GM21529 (cell line): ENCODE measurements around the gene ST6GALNAC1.

Experiments used
- ATAC-seq: cut with Tn5 transposase; IDR thresholded peaks from one replicate; pipeline ENCODE4 v1.9.1; 2021; ENCODE audit not compliant: unreplicated experiment

The ST6GALNAC1 gene

GRCh38 chr17:76584427-76585032 is 59.0 kb downstream of the ST6GALNAC1 start:
- no peak for ATAC-seq

DNA sequence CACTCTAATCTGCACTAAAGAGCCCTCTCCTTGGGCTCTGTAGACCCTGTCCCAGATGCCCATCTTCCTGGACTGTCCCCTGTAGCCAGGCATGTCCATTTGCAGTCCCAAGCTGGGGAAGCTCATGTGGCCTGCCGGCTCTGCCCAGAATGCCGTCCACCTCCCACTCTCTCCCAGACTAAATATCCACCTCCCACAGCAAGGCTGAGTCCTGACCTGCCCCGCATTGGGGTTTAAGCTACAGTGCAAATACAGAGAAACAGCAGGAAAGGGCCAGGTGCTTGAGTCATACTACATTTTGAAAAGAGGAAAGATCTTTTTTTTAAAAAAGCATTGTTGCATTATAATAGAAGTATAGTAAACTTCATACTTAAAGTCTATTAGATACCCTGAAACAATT is 60.9 kb downstream of the ST6GALNAC1 start:
- no peak for ATAC-seq

GRCh38 chr17:76581515-76581914 is 62.0 kb downstream of the ST6GALNAC1 start:
- ATAC-seq = no peak

DNA sequence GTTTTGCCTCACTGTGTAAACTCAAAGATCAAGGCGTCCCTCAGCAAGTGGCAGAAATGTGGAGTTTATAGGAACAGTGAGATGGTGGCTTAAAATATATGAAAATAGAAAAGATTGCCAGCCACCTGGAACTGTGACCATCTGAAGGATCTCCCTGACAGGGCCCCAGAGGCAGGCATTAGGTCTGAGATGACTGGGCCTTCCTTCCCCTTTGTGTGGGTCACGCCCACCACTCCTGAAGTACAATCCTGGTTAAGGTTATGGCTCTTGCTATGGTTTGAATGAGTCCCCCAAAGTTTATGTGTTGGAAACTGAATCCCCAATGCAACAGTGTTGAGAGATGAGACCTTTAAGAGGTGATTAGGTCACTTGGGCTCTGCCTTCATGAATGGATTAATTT is 64.3 kb downstream of the ST6GALNAC1 start:
- ATAC-seq = no peak

DNA sequence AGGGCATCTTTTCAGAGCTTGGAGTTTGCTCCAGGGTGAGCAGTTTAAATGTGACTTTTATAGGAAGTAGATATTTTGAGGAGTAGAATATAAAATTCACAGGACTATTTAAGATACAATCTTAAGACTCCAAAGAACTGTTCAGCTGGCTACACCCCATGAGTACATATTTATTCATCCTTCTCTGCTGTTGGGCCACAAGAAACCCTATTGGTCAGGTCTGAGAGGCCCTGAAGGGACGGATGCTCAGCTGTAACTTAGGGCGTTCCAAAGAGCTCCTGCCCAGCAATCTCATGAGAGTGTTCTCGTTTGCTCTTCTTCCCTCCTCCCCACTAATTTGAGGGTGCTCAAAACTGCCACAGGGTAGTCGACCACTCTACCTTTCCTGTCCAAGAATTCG is 65.2 kb downstream of the ST6GALNAC1 start:
- ATAC-seq = no peak

DNA sequence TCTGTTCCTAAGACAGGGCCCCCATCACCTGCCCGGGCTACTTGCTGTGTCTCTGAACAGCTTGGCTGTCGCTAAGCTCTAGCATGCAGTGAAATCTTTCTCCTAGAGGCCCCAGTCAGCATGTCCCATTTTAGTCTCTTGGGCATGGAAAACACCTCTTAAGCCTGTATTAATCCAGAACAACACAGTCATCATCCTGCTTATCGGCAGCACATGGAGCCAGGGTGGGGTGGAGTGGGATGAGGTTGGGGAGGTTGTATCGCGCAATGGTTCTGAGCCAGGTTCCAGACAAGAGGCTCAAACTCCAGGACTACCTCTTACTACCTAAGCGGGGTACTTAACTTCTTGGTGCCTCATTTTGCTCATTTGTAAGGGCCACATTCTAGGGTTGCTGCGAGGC is 65.7 kb downstream of the ST6GALNAC1 start:
- ATAC-seq = no peak

DNA sequence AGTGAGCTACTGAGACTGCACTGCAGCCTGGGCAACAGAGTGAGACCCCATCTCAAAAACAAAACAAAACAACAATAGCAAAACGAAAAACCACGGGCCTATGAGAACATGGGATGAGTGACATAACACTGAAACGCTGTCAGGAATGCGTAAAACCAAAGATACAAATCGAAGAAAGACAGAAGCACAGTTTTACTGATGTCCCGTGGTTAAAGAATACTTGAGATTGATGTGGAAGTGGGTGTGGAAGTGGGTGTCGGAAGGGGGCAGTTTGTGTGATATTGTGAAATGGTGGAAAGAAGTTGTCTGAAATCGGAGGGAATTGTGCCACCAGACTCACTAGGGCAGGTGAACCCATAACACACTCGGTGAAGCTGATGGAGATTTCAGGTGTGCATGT is 67.4 kb downstream of the ST6GALNAC1 start:
- no peak for ATAC-seq

GRCh38 chr17:76575570-76575969 is 68.0 kb downstream of the ST6GALNAC1 start:
- no peak for ATAC-seq
